PFSK-1 (cell line): ENCODE data around the gene RAB3GAP1.

Experiments
- POLR2AphosphoS5 ChIP-seq: IDR thresholded peaks from 2 replicates; pipeline ENCODE4 v1.6.1; 2012; ENCODE audit warnings: low read depth, mild to moderate bottlenecking, control low read depth, low read length, moderate library complexity
- REST ChIP-seq, 2 experiments: IDR thresholded peaks; 2 replicates each; pipeline versions ENCODE4 v1.6.1 to v1.8.0; 2011 to 2012; ENCODE audit warnings: low read depth in 2 of 2, low read length in 2 of 2, control low read depth in 1 of 2, inconsistent platforms in 1 of 2, mild to moderate bottlenecking in 1 of 2, moderate library complexity in 1 of 2; ENCODE audit not compliant: insufficient read depth in 1 of 2
- SIN3A ChIP-seq: IDR thresholded peaks from 2 replicates; pipeline ENCODE4 v1.6.1; 2012; ENCODE audit warnings: mild to moderate bottlenecking, low read length, moderate library complexity, borderline replicate concordance; ENCODE audit not compliant: insufficient read depth
- TAF1 ChIP-seq: IDR thresholded peaks from 2 replicates; pipeline ENCODE4 v1.6.1; 2012; ENCODE audit warnings: low read length, control low read depth, borderline replicate concordance; ENCODE audit not compliant: insufficient read depth

- no peak for TF ChIP-seq POLR2AphosphoS5
- TF ChIP-seq TAF1: no peak
- no peak for TF ChIP-seq SIN3A
- TF ChIP-seq REST (IDR thresholded peaks at IDR 0.05; ENCODE audit: insufficient read depth in 1 of 2, low read depth in 2 of 2, low read length in 2 of 2): no peak
These were observed 98.6 kb downstream of the RAB3GAP1 start for GRCh38 chr2:135150725-135151124.
